HepG2 (cell line): ENCODE results near the gene FAM168A. TPM values are rescaled to one million over a fixed set of nuclear protein-coding genes. Genes with fewer than 3 reads are reported as not detected.

Experiments used
- ATAC-seq: fragments of 200-7000 bp; cut with Tn5 transposase; 3 replicates; pipeline ENCODE4 v1.9.1; 2020; ENCODE audit warnings: mild to moderate bottlenecking, moderate library complexity
- BruUV-seq: library from RNA; stranded (reverse); fragments of 400-500 nt; replicated peaks from 2 replicates; lab custom pipeline; 2021; lab: Mats Ljungman, UMichigan
- CTCF ChIA-PET: fragments of 300-600 bp; formaldehyde crosslinking; extraction: SDS; loops from one replicate; lab custom pipeline; 2021; ENCODE audit warnings: low total read pairs, inconsistent platforms, low intra/inter-chr PET ratio; lab: Yijun Ruan, JAX
- POLR2A ChIA-PET: fragments of 350-600 bp; sonication (Branson Sonifier 250); formaldehyde crosslinking; loops from one replicate; lab custom pipeline; 2020; ENCODE audit warnings: antibody characterized with exemption, inconsistent platforms; lab: Yijun Ruan, JAX
- DNase-seq: peaks from one replicate; pipeline ENCODE4 v3.0.0-alpha.2; 2015; ENCODE audit warnings: low spot score
- FAIRE-seq: peaks from 3 replicates; lab custom pipeline; 2011; peaks lifted over from hg19 to GRCh38; lab: Jason Lieb, UNC
- H2AFZ ChIP-seq: one replicate; pipeline ENCODE4 v1.6.1; 2011; ENCODE audit warnings: low read length, inconsistent platforms
- H3K27ac ChIP-seq: fragments of 300-600 bp; 3 replicates; pipeline ENCODE4 v1.8.0; 2011; ENCODE audit warnings: mixed run types, mild to moderate bottlenecking, mixed read lengths, low read length, inconsistent platforms; ENCODE audit not compliant: insufficient read depth; ENCODE audit errors: extremely low read length
- H3K27me3 ChIP-seq, 2 experiments: fragments of 200-600 bp in 1 of 2; 2 replicates in 1 of 2; 3 replicates in 1 of 2; pipeline versions ENCODE4 v1.6.0 to v1.8.0; 2011; ENCODE audit warnings: low read length in 2 of 2, mild to moderate bottlenecking in 2 of 2, moderate library complexity in 2 of 2, inconsistent platforms in 1 of 2; ENCODE audit not compliant: insufficient read depth in 2 of 2, control insufficient read depth in 1 of 2
- H3K36me3 ChIP-seq, 2 experiments: fragments of 200-600 bp in 1 of 2; replicated peaks in 1 of 2; 2 replicates in 1 of 2; 3 replicates in 1 of 2; pipeline versions ENCODE4 v1.5.1 to v1.8.0; 2011; ENCODE audit warnings: low read length in 2 of 2, inconsistent platforms in 1 of 2; ENCODE audit not compliant: insufficient read depth in 2 of 2, control insufficient read depth in 1 of 2
- H3K4me1 ChIP-seq: 2 replicates; pipeline ENCODE4 v1.5.1; 2012; ENCODE audit warnings: low read length, inconsistent platforms; ENCODE audit not compliant: insufficient read depth
- H3K4me2 ChIP-seq: 2 replicates; pipeline ENCODE4 v1.6.0; 2011; ENCODE audit warnings: low read depth, low read length, inconsistent platforms
- H3K4me3 ChIP-seq, 3 experiments: fragments of 200-600 bp in 1 of 3; sonication (generic), shearing (Covaris generic) in 1 of 3; replicated peaks in 1 of 3; 2 replicates each; pipeline ENCODE4 v1.5.1; 2011 to 2016; ENCODE audit warnings: low read length in 3 of 3, inconsistent platforms in 2 of 3, low read depth in 2 of 3, mild to moderate bottlenecking in 2 of 3, control low read depth in 1 of 3, mixed read lengths in 1 of 3; ENCODE audit not compliant: insufficient read depth in 1 of 3
- H3K79me2 ChIP-seq: one replicate; pipeline ENCODE4 v1.6.1; 2011; ENCODE audit warnings: low read length, inconsistent platforms; ENCODE audit not compliant: insufficient read depth
- H3K9ac ChIP-seq: 2 replicates; pipeline ENCODE4 v1.6.0; 2011; ENCODE audit warnings: mild to moderate bottlenecking, low read depth, low read length, inconsistent platforms; ENCODE audit not compliant: insufficient read depth
- H3K9me3 ChIP-seq: 2 replicates; pipeline ENCODE4 v1.5.1; 2012; ENCODE audit warnings: mild to moderate bottlenecking, low read length
- H4K20me1 ChIP-seq: 2 replicates; pipeline ENCODE4 v1.6.0; 2011; ENCODE audit warnings: inconsistent platforms, mild to moderate bottlenecking, low read length, moderate library complexity; ENCODE audit not compliant: insufficient read depth
- ETS1 ChIP-seq: sonication (generic); formaldehyde crosslinking; IDR thresholded peaks from 2 replicates; pipeline ENCODE4 v1.4.0; 2020; ENCODE audit warnings: missing genetic modification reagents
- ETV5 ChIP-seq: IDR thresholded peaks from 2 replicates; pipeline ENCODE4 v1.6.1; 2018; ENCODE audit warnings: missing biosample characterization, missing genetic modification reagents, inconsistent platforms, borderline replicate concordance
- NCOA1 ChIP-seq: sonication (generic); formaldehyde crosslinking; IDR thresholded peaks from 2 replicates; pipeline ENCODE4 v1.9.0; 2021; ENCODE audit warnings: missing genetic modification reagents
- NFAT5 ChIP-seq: sonication (generic); formaldehyde crosslinking; IDR thresholded peaks from 2 replicates; pipeline ENCODE4 v1.4.0; 2020; ENCODE audit warnings: missing genetic modification reagents
- TGIF2 ChIP-seq: IDR thresholded peaks from 2 replicates; pipeline ENCODE4 v1.6.1; 2016; ENCODE audit warnings: control low read depth, missing compliant biosample characterization
- ZBTB2 ChIP-seq: sonication (generic); formaldehyde crosslinking; IDR thresholded peaks from 2 replicates; pipeline ENCODE4 v1.8.0; 2022; ENCODE audit warnings: low read depth, missing genetic modification reagents
- ZFP1 ChIP-seq: IDR thresholded peaks from 2 replicates; pipeline ENCODE4 v1.6.1; 2016
- ZFP41 ChIP-seq: sonication (generic); formaldehyde crosslinking; IDR thresholded peaks from 2 replicates; pipeline ENCODE4 v1.4.0; 2020; ENCODE audit warnings: mild to moderate bottlenecking, missing genetic modification reagents, borderline replicate concordance
- ZFY ChIP-seq: sonication (generic); formaldehyde crosslinking; IDR thresholded peaks from 2 replicates; pipeline ENCODE4 v1.4.0; 2020; ENCODE audit warnings: missing genetic modification reagents
- ZNF260 ChIP-seq: sonication (generic); formaldehyde crosslinking; IDR thresholded peaks from 2 replicates; pipeline ENCODE4 v1.4.0; 2020; ENCODE audit warnings: missing genetic modification reagents, low read depth, mild to moderate bottlenecking, borderline replicate concordance
- ZNF337 ChIP-seq: sonication (generic); formaldehyde crosslinking; IDR thresholded peaks from 2 replicates; pipeline ENCODE4 v1.5.1; 2020; ENCODE audit warnings: missing genetic modification reagents, low read depth, mild to moderate bottlenecking, borderline replicate concordance
- ZSCAN30 ChIP-seq: sonication (generic); formaldehyde crosslinking; IDR thresholded peaks from 2 replicates; pipeline ENCODE4 v1.5.0; 2020; ENCODE audit warnings: mild to moderate bottlenecking, missing genetic modification reagents
- WGBS: methylation state at CpG from one replicate; pipeline ENCODE4 v1.1.6; 2017; ENCODE audit warnings: low lambda C conversion rate; 5-methylcytosine and 5-hydroxymethylcytosine counted together
- in situ Hi-C: cut with HindIII; loops from 2 replicates; pipeline ENCODE4 v1.10.0; 2017; ENCODE audit warnings: low pct_unique_long_range_greater_than_20kb; ENCODE audit not compliant: extremely low pct_ligation_motif_present
- intact Hi-C: fragments of 100-400 bp; cut with micrococcal nuclease; formaldehyde crosslinking; loops from one replicate; pipeline ENCODE4 v1.10.0; 2022; ENCODE audit not compliant: unreplicated experiment
- polyA plus RNA-seq, 8 experiments: library from polyadenylated mRNA; depleted of rRNA in 3 of 8; stranded (reverse) in 7 of 8; unstranded in 1 of 8; fragments of >200 nt; fragmentation: Illumina TruSeq in 4 of 8; extraction: Trizol in 4 of 8; gene quantifications; 2 replicates each; pipeline versions ENCODE4 v1.2.1 to v1.2.3, GENCODE V29; 2011 to 2016; ENCODE audit warnings: low read depth in 4 of 8, missing spikeins in 1 of 8, mixed read lengths in 1 of 8; ENCODE audit not compliant: insufficient read depth in 1 of 8
- total RNA-seq, 5 experiments: library from RNA; depleted of rRNA; stranded (reverse); fragments of >200 nt; fragmentation: Illumina TruSeq; extraction: Trizol; gene quantifications; 2 replicates each; pipeline ENCODE4 v1.2.3, GENCODE V29; 2016; ENCODE audit warnings: low read depth in 1 of 5
- TF ChIP-seq, protein P1 (sequence below): conservative IDR thresholded peaks from 2 replicates; pipeline ENCODE4 v1.6.1; 2018; ENCODE audit warnings: missing genetic modification reagents

FAM168A gene
- total and polyA plus RNA-seq, 2 of the 13 experiments (the other 11 are each of a cell fraction or from before 2014, with no cell fraction given) = 13.9 to 15.8 TPM

DNA sequence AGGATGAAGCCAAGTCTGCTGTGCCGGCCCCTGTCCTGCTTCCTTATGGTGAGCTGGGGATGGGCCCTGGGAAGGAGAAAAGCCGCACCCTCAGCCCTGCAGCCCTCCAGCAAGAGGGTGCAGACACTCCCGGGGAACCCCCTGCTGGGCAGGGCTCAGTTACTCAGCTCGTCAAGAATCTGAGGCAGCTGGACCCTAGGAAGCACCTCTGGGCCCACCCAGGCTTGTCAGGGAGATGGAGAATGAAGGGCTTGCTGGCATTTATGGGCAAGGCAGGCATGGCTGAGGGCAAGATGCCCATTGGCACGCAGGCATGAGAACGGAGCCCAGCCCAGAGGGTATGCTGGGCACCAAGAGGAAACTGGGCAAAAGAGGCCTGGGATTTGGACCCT, 208.8 kb downstream of the FAM168A start (continued):
- TF ChIP-seq NFAT5 (CRISPR knock-in tag) = no peak
- no peak for TF ChIP-seq ZNF260
- TF ChIP-seq NCOA1 = no peak

- H4K20me1 ChIP-seq = no peaks in the 10 kb centered on the region
- no peak for ATAC-seq
- FAIRE-seq = no peak
- WGBS = 96% methylated on average over 14 of the region's 23 CpGs
- no peaks in the 10 kb centered on the region for H3K9me3 ChIP-seq
- no peak overlapping the region for H3K27ac ChIP-seq
- peaks cover 0 to 8% of the 10 kb centered on the region in 2 experiments; a peak in 1 of 5 replicates for H3K36me3 ChIP-seq
- H2AFZ ChIP-seq = no peak overlapping the region
- no TSS peak for BruUV-seq
- no peak overlapping the region for H3K9ac ChIP-seq
- no peaks in the 10 kb centered on the region for H3K27me3 ChIP-seq
- peaks cover 16% of the 10 kb centered on the region for H3K4me1 ChIP-seq
- in situ Hi-C loops = no loop called here
- POLR2A ChIA-PET = no interaction called here
- peaks cover 8% of the 10 kb centered on the region for H3K79me2 ChIP-seq
- no peak overlapping the region for H3K4me2 ChIP-seq
- DNase-seq = no peak
- H3K4me3 ChIP-seq = no peak overlapping the region
- CTCF ChIA-PET = no interaction called here
- intact Hi-C loops = no loop called here
- no peak for TF ChIP-seq ZFY (CRISPR knock-in tag)
- TF ChIP-seq ETS1 (CRISPR knock-in tag) = no peak
- TF ChIP-seq ZFP1 = no peak
- no peak for TF ChIP-seq ZSCAN30 (CRISPR knock-in tag)
- TF ChIP-seq, protein P1, sequence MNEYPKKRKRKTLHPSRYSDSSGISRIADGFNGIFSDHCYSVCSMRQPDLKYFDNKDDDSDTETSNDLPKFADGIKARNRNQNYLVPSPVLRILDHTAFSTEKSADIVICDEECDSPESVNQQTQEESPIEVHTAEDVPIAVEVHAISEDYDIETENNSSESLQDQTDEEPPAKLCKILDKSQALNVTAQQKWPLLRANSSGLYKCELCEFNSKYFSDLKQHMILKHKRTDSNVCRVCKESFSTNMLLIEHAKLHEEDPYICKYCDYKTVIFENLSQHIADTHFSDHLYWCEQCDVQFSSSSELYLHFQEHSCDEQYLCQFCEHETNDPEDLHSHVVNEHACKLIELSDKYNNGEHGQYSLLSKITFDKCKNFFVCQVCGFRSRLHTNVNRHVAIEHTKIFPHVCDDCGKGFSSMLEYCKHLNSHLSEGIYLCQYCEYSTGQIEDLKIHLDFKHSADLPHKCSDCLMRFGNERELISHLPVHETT (CRISPR knock-in tag) = no peak
- no peak for TF ChIP-seq TGIF2 (CRISPR knock-in tag)
- TF ChIP-seq ZNF337 (CRISPR knock-in tag) = no peak
- no peak for TF ChIP-seq ETV5 (CRISPR knock-in tag)
- no peak for TF ChIP-seq ZFP41
- no peak for TF ChIP-seq ZBTB2 (CRISPR knock-in tag)
These were observed 209.4 kb downstream of the FAM168A start for GRCh38 chr11:73388265-73389133.
